Measurements from ENCODE around the gene RSRC1. TPM values are rescaled to one million over a fixed set of nuclear protein-coding genes. Genes with fewer than 3 reads are reported as not detected.
A peak's percentile ranks its signal among the peaks of the same experiment; 100 is the strongest.
"Not testable (repeated sequence)": the region's sequence is repeated elsewhere in the genome, so short reads cannot be mapped to it uniquely, and the experiment has no call there.

RSRC1 gene
- total RNA-seq, 2 donors from 2014 or later = 28.5 to 32.0 TPM

DNA sequence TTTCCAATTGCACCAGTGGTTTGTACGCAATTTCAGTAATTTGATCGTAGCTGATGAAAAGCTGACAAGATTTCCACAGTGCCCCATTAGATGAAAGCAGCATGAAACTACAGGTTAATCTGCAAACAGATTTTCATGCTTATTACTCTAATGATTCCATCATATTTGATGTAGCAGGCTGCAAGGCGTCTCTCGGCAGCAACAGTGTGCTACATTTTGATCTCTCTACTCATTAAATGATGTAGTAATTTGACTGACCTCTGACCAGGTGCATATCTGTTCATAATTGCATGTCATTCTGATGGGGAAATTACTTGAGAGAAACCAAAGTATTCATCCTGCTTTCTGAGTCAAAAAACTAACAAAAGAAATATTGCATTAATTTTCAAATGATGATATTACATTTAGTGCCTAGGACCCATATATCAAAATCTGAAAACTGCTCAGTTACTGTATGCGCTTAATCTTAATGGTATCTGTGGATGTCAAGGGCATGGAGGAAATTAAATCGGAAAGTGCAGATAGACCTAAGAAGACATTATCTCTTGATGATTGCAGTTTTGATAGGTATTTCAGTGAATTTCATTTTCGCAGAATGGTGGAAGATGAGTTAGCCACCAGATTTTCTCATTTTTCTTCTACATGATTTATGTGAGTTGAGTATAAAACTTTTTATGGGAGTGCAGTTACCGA lies 198.5 kb downstream of the RSRC1 start:
- Histone ChIP-seq H3K9ac (ENCODE audit: low read depth in 2 of 2, low read length in 2 of 2) (no peak overlapping the region), H3K4me3 (no peak overlapping the region), H3K4me1 (no peaks in the 10 kb centered on the region), H3K9me3 (no peaks in the 10 kb centered on the region), H3K27ac (no peak overlapping the region), H3K27me3 (no peaks in the 10 kb centered on the region), H3K36me3 (no peaks in the 10 kb centered on the region)
- DNase-seq = no peak
- intact Hi-C loops (cut with DNase I) = no loop called here
- TF ChIP-seq, protein P1, sequence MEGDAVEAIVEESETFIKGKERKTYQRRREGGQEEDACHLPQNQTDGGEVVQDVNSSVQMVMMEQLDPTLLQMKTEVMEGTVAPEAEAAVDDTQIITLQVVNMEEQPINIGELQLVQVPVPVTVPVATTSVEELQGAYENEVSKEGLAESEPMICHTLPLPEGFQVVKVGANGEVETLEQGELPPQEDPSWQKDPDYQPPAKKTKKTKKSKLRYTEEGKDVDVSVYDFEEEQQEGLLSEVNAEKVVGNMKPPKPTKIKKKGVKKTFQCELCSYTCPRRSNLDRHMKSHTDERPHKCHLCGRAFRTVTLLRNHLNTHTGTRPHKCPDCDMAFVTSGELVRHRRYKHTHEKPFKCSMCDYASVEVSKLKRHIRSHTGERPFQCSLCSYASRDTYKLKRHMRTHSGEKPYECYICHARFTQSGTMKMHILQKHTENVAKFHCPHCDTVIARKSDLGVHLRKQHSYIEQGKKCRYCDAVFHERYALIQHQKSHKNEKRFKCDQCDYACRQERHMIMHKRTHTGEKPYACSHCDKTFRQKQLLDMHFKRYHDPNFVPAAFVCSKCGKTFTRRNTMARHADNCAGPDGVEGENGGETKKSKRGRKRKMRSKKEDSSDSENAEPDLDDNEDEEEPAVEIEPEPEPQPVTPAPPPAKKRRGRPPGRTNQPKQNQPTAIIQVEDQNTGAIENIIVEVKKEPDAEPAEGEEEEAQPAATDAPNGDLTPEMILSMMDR (IDR thresholded peaks at IDR 0.05) = no peak

DNA sequence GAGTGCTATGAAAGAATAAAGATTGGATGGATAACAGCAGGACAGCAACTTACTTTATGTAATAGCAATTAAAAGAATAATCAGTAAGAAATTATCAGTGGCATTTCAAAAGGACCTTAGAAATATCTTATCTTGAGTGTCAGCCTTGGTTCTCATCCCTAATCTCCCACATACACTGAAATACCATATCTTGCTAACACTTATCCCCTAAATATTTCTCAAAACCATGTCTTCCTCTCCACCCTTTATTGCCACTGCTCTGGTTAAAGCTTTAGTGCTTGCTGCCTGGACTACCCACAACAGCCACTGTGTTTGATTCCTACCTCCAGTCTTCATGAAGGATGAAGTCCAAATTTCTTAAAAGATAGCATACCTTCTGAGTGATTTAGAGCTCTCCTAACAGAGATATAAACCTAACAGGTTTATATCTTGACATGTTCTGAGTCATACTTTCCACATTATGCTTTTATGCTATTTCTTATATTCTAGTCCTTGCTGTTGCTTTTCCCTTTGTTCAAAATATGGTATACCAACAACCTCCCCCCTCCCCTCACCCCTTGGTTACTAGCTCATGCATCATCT lies 202.8 kb downstream of the RSRC1 start:
- intact Hi-C loops (cut with DNase I) = loop anchor here (10.0 kb wide), 1 partner anchor 448 kb away; no protein-coding TSS in a partner anchor
- no peak for DNase-seq
- Histone ChIP-seq H3K4me1 (no peaks in the 10 kb centered on the region), H3K9ac (ENCODE audit: low read depth in 2 of 2, low read length in 2 of 2) (no peak overlapping the region), H3K4me3 (no peak overlapping the region), H3K36me3 (no peaks in the 10 kb centered on the region), H3K27ac (no peak overlapping the region), H3K27me3 (no peaks in the 10 kb centered on the region), H3K9me3 (no peaks in the 10 kb centered on the region)
- TF ChIP-seq, protein P1 (IDR thresholded peaks at IDR 0.05) = no peak

DNA sequence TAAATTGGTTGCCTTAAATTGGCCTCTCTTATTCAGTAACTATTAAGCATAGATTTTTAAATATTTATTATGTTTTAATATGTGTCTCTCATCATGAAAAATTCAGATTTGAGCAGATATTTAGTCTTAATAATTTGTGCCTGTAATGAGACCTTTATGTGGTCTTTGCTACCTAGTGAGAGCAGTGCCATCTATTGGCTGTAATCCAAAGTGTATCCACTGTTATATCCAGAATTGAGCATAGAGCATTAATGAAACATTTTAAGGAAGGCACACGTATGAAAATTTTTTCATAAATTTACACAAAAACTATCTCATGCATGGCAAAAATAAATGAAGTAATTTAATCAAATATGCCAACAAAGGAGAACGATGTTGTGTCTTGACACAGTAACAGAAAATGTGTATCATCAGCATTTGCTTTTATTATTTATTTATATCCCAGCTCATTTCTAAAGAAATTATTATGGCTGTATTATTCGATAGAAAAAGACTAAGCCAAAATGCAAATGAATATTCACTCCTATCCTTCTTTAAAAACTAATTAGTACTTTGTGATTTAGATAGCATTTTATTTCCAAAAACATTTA lies 203.5 kb downstream of the RSRC1 start:
- H3K27me3 ChIP-seq = no peaks in the 10 kb centered on the region
- H3K36me3 ChIP-seq = no peaks in the 10 kb centered on the region
- H3K9ac ChIP-seq (ENCODE audit: low read depth in 2 of 2, low read length in 2 of 2) = no peak overlapping the region
- no peaks in the 10 kb centered on the region for H3K9me3 ChIP-seq
- DNase-seq = no peak
- H3K4me1 ChIP-seq = no peaks in the 10 kb centered on the region
- no peak overlapping the region for H3K4me3 ChIP-seq
- H3K27ac ChIP-seq = no peak overlapping the region
- TF ChIP-seq, protein P1 (IDR thresholded peaks at IDR 0.05) = peak; percentile 33
- intact Hi-C loops (cut with DNase I) = loop anchor here (10.0 kb wide), 1 partner anchor 449 kb away; no protein-coding TSS in a partner anchor

DNA sequence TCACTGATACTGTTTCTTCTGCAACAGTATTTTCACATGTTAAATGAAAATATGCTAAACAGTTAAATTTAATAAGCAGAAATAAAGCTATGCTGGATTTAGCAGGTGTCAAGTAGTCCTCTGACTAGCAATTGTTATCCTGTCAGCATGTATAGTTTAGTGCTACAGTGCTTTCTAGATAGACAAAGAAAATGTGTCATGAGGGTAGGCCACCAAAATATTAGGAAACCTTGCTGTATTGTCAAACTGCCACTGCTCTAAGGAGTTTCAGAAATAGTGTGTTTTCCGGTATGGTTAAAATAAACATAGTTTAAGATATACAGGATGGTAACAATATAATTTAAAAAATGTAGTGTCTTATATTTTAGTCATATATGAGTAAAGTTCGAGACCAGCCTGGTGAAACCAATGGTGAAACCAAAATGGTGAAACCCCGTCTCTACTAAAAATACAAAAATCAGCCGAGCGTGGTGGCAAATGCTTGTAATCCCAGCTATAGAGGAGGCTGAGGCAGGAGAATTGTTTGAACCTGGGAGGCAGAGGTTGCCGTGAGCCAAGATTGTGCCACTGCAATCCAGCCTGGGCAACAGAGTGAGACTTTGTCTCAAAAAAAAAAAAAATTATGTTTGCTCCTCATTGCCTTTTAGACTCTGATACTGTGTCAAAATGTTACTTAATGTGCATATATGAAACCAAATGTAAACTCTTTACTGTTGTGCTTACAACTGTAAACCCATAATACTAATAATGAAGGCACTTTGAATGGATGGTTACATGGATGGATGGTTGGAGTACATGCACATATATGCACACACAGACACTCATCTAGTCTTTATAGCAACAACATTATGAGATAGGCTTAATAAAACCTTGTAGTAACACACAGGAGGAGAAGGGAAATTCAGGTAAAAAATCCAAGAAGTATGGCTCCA lies 204.8 kb downstream of the RSRC1 start:
- Histone ChIP-seq H3K36me3 (no peaks in the 10 kb centered on the region), H3K9me3 (no peaks in the 10 kb centered on the region)
- intact Hi-C loops (cut with DNase I) = loop anchor here (10.0 kb wide), 1 partner anchor 450 kb away; no protein-coding TSS in a partner anchor

DNA sequence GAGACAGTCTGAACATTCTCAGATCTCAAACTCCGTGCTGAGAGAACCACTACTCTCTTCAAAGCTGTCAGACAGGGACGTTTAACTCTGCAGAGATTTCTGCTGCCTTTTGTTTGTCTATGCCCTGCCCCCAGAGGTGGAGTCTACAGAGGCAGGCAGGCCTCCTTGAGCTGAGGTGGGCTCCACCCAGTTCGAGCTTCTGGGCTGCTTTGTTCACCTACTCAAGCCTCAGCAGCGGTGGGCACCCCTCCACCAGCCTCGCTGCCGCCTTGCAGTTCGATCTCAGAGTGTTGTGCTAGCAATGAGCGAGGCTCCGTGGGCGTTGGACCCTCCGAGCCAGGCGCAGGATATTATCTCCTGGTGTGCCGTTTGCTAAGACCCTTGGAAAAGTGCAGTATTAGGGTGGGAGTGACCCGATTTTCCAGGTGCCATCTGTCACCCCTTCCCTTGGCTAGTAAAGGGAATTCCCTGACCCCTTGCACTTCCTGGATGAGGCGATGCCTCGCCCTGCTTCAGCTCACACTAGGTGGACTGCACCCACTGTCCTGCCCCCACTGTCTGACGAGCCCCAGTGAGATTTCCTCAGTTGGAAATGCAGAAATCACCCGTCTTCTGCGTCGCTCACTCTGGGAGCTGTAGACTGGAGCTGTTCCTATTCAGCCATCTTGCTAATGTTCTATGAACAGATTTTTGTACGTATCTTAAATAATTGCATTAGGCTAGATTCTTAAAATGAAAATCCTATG lies 220.0 kb downstream of the RSRC1 start:
- intact Hi-C loops (cut with DNase I); H3K9me3 ChIP-seq; H3K27me3 ChIP-seq; H3K4me1 ChIP-seq; H3K36me3 ChIP-seq; H3K27ac ChIP-seq; H3K9ac ChIP-seq (ENCODE audit: low read depth in 2 of 2, low read length in 2 of 2): not testable (repeated sequence)
- peak overlapping the region; percentile 22 for H3K4me3 ChIP-seq
- DNase-seq = peak; percentile 23

More for the DNA sequence above, 204.8 kb downstream of the RSRC1 start:
- no peak overlapping the region for H3K27ac ChIP-seq
- no peaks in the 10 kb centered on the region for H3K4me1 ChIP-seq
- no peak overlapping the region for H3K4me3 ChIP-seq
- no peak for DNase-seq
- no peak overlapping the region for H3K9ac ChIP-seq (ENCODE audit: low read depth in 2 of 2, low read length in 2 of 2)
- TF ChIP-seq, protein P1 (IDR thresholded peaks at IDR 0.05) = no peak
- no peaks in the 10 kb centered on the region for H3K27me3 ChIP-seq
